ENCODE results near the gene PEX14. TPM values are rescaled to one million over a fixed set of nuclear protein-coding genes. Genes with fewer than 3 reads are reported as not detected.

Gene PEX14
- 7.8 and 9.5 TPM in 2 replicates for total RNA-seq

GRCh38 chr1:10474613-10475507, at the start of gene PEX14:
PEX14 (plus strand) TSS chr1:10474950; CDS start chr1:10474967, 17 bp downstream.

GRCh38 chr1:10430216-10431069, 44.3 kb upstream of the PEX14 start, which contains the start of gene CENPS:
CENPS (plus strand) TSS chr1:10430433; CDS start chr1:10430518, 85 bp downstream.

GRCh38 chr1:10449751-10450150, 25.0 kb upstream of the PEX14 start, which contains the start of gene CORT:
CORT (plus strand) TSS chr1:10450031; CDS start chr1:10450224, 193 bp downstream.

GRCh38 chr1:10472220-10473144, 2.3 kb upstream of the PEX14 start, which contains the start of gene DFFA:
DFFA (minus strand) TSS chr1:10472529; CDS start chr1:10472458, 71 bp downstream.

Other genes starting within 250 kb of the PEX14 start
- gene PGD, start 75.9 kb upstream of the PEX14 start, total RNA-seq, result 48.8 and 52.2 TPM in 2 replicates
- gene CENPS, start 44.5 kb upstream of the PEX14 start, total RNA-seq, result 5.9 TPM in 2 replicates
- gene CORT, start 24.9 kb upstream of the PEX14 start, total RNA-seq, result 0.17 TPM in 1 of 2 replicates, not detected in the other
- gene DFFA, start 2.4 kb upstream of the PEX14 start, total RNA-seq, result 41.4 and 45.6 TPM in 2 replicates